ENCODE measurements around the gene HOMEZ.
A peak's percentile ranks its signal among the peaks of the same experiment; 100 is the strongest.

The HOMEZ gene

DNA sequence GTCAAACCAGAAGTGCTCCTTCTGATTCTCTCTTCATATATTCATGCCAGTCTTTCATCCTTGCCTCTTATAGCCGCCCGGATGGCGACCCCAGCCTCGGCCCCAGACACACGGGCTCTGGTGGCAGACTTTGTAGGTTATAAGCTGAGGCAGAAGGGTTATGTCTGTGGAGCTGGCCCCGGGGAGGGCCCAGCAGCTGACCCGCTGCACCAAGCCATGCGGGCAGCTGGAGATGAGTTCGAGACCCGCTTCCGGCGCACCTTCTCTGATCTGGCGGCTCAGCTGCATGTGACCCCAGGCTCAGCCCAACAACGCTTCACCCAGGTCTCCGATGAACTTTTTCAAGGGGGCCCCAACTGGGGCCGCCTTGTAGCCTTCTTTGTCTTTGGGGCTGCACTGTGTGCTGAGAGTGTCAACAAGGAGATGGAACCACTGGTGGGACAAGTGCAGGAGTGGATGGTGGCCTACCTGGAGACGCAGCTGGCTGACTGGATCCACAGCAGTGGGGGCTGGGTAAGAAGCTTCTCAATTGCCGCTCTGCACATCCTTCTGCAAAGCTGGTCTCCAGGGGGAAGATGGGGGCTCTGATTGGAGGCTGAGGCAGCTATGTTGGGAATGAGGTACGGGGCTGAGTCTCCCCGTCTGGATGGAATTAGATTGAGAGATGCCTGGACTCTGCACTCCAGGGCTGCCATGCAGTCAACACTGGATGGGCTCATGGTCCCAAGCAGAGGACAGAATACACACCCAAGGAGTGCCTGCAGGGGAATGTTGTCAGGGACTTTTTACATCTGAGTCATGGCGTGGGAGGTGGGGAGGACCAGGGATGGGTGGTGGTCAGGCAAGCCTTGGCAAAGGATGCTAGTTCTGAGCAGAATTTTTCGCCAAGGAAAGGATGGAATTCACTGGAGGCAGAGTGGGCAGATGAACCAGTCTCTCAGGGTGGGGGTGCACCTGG, 22.0 kb upstream of the HOMEZ start:
- no peak for DNase-seq

- no peak for DNase-seq
These were observed 21.2 kb upstream of the HOMEZ start for GRCh38 chr14:23307146-23307530.

DNA sequence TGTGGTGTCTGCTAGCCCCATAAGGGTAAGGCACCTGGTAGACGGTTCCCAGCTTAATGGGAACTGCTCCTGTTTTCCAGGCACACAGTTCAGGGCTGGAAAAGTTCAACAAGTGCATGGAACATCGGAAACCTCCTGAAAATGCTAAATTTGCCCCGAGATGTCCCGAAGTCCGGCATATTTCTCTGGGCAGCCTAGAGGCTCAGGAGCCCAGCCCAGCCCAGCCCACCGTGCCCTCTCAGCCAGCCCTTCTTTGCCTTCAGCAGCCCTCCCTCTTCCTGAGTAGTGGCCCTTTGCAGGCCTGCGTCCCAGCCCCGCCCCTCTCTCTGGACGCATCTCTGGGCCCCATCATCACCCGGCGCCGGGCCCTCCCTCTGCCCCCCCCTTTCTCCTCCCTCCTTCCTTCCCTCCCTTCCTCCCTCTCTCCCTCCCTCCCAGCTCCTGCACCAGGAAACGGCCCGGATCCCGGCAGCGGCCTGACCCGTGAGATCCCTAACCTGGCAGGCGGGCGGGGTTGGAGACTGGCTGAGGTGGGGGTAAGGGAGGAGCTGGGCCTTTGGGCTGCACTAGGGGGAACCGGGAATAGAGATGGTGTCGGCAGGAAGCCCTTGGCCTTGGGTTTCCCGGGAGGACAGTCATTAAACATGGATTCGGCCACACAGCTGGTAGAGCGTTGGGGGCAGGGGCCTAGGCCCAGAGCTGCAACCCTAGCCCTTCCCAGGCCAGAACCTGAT, 20.6 kb upstream of the HOMEZ start, which contains the start of gene BCL2L2:
TSS of gene BCL2L2 (plus strand) at position 422 of the 734 bp plus-strand sequence. CDS start 935 bp downstream, outside the sequence.
- DNase-seq, result peak; percentile 88

GRCh38 chr14:23302290-23303225, 16.6 kb upstream of the HOMEZ start, which contains the start of gene PPP1R3E:
Gene PPP1R3E, minus strand, starts transcription at chr14:23302859. Its CDS starts 283 bp downstream, at chr14:23302576.
- peak; percentile 55 for DNase-seq

GRCh38 chr14:23301969-23302289, 16.0 kb upstream of the HOMEZ start:
- no peak for DNase-seq

DNA sequence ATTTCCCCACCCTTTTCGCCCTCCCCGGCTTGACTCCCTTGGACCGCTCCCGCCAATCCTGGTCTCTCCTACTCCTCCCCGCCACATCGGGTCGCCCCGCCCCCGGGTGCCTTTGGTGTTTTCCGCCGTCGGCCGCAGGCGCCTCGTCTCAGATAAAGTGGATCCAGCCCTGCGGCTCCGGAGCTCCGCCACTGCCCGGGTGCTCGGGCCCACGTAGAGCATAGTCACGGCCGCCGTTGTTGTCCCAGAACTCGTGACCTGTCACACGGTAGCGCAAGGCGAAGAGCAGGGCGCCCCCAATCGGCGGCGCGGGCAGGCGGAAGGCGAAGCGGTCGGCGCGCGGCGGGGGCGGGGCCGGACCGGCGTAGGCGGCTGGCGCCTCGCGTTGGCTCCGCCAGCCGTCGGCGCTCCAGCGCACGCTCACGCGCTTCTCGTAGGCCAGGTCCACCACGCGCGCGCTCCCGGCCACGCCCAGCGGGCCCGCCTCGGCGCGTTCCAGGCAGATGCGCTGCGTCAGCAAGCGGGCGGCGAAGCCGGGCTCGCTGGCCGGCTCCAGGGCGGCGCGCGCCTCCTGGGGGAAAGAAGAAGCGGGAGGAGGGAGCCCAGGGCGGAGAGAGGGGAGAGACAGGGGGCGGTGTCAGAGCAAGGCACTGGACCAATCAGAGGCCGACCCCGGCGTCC, 15.5 kb upstream of the HOMEZ start:
- DNase-seq, result peak; percentile 98

- DNase-seq, result no peak
These were observed 14.8 kb upstream of the HOMEZ start for GRCh38 chr14:23300687-23301223.

DNA sequence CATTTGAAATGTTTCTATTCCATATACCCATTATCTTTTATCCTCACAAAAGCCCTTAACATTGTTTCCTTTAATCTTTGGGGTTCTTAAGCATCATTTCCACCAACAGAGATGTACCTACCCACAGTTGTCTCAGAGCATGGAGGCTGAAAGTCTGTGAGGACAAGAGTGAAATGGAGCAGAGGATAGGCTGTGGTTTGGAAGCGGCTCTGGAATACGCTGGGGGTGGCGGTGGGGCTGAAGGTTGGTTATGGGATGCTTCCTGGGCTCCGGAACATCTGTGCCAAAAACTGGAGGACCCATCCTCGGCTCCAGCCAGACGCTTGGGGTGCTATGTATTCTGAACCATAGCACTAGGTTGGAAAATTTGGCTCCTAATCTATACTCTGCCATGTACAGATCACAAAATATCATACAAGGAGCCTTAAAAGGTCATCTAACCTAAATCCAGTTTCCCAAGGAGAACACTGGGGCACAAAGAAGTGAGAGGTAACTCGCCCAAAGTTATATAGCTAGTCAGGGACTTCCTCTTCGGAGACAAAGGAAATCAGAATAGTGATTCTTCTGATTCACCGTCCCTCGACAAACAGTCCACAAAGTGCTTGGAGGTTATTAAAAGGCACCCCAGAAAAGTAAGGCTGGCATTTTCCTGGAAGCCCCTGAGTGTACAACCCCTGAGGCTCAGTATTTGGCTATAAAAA, 14.2 kb upstream of the HOMEZ start:
- DNase-seq, result no peak

GRCh38 chr14:23299211-23299957, 13.5 kb upstream of the HOMEZ start:
- peak; percentile 46 for DNase-seq

GRCh38 chr14:23297611-23298277, 11.8 kb upstream of the HOMEZ start:
- no peak for DNase-seq

GRCh38 chr14:23297096-23297495, 11.2 kb upstream of the HOMEZ start:
- DNase-seq, result no peak

DNA sequence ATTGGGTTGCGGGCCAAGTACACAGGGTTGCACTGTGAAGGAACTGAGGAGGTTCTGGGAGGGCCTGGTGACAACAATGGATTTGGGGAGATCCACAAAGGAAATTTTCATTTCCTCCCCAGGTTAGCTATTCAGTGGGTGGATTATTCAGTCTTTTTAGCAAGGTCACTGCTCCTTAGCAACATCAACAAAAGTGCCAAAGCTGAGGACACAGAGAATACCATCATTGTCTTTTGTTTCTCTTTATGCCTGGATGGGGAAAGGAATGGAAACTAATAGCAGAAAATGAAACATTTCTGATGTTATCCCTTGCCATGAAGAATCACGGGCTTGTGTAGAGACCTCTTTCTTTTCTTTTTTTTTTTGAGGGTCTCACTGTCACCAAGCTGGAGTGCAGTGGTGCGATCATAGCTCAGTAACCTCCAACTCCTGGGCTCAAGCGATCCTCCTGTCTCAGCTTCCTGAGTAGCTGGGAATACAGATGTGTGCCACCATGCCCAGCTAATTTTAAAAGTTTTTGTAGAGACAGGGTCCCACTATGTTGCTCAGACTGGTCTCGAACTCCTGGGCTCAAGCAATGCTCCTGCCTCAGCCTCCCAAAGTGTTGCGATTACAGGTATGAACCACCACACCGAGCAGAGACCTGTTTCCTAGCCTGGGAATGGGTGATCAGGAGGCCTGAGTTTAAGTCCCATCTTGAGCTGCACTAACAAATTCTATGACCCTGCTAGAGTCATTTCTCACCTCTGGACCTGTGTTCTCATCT, 10.3 kb upstream of the HOMEZ start:
- DNase-seq, result no peak

- peak; percentile 45 for DNase-seq
These were observed 9.0 kb upstream of the HOMEZ start for GRCh38 chr14:23294734-23295561.

DNA sequence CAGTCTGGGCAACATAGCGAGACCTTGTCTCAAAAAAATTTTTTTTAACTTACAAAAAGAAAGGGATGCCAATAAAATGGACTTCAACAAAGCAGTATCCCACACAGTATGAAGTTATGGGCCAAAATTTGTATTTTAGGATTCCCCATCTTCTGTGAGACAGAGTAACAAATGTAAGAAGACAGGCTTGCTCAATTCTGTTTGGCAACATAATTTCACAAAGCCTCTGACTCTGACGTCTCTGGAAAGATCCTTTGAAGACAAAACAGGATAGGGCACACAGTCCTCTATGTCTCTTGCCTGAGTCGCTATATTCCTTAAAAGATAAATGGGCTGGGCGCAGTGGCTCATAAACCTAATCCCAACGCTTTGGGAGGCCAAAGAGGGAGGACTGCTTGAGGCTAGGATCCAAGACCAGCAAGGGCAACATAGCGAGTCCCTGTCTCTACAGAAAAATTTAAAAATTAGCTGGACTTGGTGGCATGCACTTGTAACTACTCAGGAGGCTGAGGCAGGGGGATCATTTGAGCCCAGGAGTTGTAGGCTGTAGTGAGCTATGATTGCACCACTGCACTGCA, 1.1 kb upstream of the HOMEZ start:
- DNase-seq, result peak; percentile 10

DNA sequence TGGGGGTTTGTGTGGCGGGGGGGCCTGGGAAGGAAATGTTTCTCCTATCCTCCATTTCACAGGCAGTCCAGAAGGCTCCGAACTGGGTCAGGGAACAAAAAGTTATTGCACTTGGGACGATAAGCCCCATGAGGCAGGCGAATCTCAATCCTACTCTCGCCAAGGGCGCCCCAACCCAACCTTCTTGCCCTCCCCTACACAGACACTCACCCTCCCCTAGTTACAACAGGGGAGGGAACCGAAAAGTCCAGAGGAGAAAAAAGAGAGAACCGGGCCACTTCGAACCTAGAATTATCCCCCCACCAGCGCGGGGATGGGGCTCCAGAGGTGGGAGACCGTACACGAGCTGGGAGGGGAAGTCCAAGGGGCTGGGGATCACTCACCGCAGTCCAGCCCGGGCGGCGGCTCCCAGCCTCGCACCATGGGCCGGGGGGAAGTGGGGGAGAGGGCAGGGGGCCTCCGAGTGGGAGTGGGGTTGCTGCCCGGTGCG, 357 bp downstream of the HOMEZ start:
- DNase-seq, result peak; percentile 6

DNA sequence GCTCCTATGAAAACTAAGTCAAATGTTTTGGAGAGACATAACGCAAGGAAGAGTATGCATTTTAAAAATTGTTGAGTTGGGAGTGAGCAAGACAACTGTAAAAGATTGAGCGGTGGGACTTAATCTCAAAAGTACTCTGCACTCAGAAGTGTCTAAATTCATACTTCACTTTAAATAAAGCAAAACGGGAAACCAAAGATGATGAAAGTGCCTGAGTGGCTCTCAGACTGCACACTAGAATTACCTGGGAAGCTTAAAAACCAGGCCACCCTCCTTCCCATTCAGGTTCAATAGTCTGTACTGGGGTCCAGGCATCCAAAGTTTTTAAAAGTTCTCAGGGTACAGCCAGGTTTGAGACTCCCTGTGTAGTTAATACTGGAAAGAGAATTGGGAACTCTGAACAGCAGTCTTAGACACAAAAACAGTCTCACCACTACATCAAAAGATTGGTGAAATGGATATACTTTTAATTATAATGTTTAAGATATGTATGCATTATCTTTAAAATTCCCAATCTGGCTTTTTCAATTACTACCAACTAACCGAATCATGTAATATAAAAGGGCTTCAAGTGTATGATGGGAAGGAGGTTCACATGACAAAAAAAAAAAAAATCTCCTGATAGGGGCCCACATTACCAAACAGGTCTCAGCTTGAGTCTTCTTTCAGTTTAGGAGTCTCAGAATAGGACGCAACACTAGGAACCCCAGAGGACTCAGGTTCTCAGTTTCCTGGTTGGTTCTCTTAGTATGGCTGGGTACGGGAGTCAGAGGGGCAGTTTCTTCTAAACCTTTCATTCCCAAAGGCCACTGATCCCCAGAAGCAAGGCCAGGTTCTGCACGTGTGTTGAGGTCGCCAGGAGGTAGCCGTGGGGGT, 1.0 kb downstream of the HOMEZ start:
- DNase-seq, result peak; percentile 16
